GM12801 (cell line): ENCODE results near the gene RGS8.

Source experiments
- CTCF ChIP-seq: IDR thresholded peaks from one replicate; pipeline ENCODE4 v1.5.1; 2011; ENCODE audit warnings: control low read depth; ENCODE audit not compliant: insufficient read length; ENCODE audit errors: extremely low read depth

The RGS8 gene

GRCh38 chr1:182656842-182657397 lies 27.5 kb downstream of the RGS8 start:
- TF ChIP-seq CTCF, result no peak

GRCh38 chr1:182653986-182654385 lies 30.4 kb downstream of the RGS8 start:
- no peak for TF ChIP-seq CTCF

- TF ChIP-seq CTCF, result no peak
Measured at GRCh38 chr1:182652933-182653332, 31.5 kb downstream of the RGS8 start.

- no peak for TF ChIP-seq CTCF
Measured at GRCh38 chr1:182651339-182651724, 33.1 kb downstream of the RGS8 start.

- TF ChIP-seq CTCF, result no peak
Measured at GRCh38 chr1:182650678-182651338, 33.6 kb downstream of the RGS8 start.

- TF ChIP-seq CTCF, result no peak
Measured at GRCh38 chr1:182649041-182649440, 35.3 kb downstream of the RGS8 start.

- TF ChIP-seq CTCF, result no peak
Measured at GRCh38 chr1:182646739-182647138, 37.6 kb downstream of the RGS8 start.
